Activated CD8-positive, alpha-beta memory T cell treated with anti-CD3 and anti-CD28 coated beads, Interleukin-2, amount 50 U/mL, for 4 hours (primary cell): ENCODE data around the gene HLA-DMB.
A peak's percentile ranks its signal among the peaks of the same experiment; 100 is the strongest.

ENCODE experiments used
- DNase-seq: peaks from one replicate; pipeline ENCODE4 v3.0.0-alpha.2; 2020

HLA-DMB gene

GRCh38 chr6:32940656-32941213, at the start of gene HLA-DMB:
Gene HLA-DMB (minus strand): TSS chr6:32941028. CDS start chr6:32940807, 221 bp downstream.
- DNase-seq = peak; percentile 32

DNA sequence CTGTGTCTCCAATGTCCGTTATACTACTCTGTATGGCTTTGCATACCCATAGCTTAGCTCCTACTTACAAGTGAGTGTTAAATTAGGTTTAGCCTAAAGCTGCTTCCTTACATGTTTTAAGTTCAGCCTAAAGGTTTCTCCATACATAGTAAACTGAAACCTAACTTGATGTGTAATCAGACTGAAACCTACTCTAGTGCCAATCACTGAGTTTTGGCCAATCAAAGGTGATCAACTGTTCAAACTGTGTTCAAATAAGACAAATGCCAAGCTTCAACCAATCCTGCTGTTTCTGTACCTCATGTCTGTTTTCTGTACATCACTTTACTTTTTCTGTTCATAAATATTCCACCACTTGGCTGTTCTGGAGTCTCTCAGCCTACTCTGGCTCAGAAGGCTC, 48.5 kb upstream of the HLA-DMB start:
- DNase-seq = no peak

GRCh38 chr6:32984622-32985389, 44.0 kb upstream of the HLA-DMB start:
- peak; percentile 91 for DNase-seq

DNA sequence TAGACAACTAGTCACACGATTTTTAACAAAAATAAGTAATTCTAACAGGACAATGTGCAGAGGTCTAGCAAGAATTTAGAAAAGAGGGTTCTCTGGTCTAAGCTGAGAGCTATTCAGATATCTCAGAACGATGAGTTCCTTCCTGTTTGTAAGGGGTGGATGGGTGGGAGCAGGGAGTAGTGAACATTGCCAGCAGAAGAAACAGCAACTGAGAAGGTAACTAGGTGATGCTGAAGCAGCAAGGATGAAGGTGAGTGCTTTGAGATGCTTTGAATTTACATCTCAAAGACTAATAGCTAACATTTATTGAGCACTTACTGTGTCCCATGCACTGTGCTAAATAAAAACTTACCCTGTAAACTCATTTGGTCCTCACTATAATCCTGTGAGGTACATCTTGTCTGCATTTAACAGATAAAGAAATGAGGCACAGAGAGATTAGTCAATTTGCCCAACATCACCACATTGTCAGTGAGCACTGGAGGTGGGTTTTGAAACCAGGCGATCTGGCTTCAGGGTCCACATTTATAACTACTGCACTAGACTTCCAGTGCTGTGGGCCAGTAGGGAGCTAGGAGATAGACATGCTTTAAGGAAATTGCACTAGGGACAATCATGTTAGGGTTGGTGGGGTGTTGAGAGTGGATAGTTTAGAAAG, 43.3 kb upstream of the HLA-DMB start:
- DNase-seq = no peak

DNA sequence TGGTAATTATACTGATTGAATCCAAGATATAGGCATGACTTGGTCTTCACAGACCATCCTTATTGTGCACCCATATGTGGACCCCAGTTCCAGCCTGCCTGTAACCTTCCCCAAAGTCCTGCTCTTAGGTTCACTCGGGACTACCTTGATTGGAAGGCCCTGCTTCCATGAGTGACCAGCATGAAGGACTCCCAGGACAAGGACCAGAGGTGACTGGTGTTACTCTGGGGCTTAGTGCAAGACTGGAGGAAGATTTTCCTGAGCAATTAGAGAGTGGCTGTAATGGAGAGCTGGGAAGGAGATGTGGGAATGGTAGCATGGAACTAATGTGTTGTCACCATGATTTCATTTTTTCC, 42.6 kb upstream of the HLA-DMB start:
- no peak for DNase-seq

- no peak for DNase-seq
Measured at GRCh38 chr6:32982702-32983492, 42.1 kb upstream of the HLA-DMB start.

DNA sequence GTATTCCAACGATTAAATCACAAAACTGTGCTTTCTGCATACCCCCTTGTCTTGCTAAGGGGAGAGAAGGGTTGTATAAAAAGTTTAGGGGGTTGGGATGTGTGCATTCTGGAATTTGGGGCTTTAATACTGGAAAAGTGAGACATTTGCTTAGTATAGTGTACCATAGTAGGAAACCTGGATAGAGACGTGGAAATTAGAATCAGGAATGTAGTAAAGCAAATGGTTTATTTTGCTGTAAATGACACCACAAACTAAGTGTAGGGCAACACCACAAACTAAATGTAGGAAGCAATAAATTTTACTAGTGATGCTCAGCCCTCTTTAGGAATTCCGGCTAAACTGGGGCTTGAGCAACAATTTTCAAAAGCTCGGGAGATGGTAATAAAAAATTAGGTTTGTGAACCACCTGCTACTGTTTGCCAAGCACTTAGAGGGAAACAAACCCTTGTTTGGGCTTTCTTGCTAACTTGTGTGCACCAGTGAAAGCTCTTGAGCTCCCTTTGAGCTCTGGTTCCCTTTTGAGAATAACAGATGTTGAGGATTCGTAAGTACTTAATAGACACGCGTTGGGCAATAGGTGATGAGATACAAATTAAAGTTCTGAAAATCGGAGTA, 41.4 kb upstream of the HLA-DMB start:
- DNase-seq = no peak

DNA sequence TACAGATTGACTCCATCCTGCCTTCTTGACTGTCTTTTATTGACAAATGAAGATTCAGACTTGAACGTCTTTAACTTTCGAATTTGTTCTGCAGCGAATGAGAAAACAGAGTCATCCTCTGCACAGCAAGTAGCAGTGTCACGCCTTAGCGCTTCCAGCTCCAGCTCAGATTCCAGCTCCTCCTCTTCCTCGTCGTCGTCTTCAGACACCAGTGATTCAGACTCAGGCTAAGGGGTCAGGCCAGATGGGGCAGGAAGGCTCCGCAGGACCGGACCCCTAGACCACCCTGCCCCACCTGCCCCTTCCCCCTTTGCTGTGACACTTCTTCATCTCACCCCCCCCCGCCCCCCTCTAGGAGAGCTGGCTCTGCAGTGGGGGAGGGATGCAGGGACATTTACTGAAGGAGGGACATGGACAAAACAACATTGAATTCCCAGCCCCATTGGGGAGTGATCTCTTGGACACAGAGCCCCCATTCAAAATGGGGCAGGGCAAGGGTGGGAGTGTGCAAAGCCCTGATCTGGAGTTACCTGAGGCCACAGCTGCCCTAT, 39.7 kb upstream of the HLA-DMB start:
- no peak for DNase-seq

GRCh38 chr6:32979720-32980487, 39.1 kb upstream of the HLA-DMB start:
- no peak for DNase-seq

DNA sequence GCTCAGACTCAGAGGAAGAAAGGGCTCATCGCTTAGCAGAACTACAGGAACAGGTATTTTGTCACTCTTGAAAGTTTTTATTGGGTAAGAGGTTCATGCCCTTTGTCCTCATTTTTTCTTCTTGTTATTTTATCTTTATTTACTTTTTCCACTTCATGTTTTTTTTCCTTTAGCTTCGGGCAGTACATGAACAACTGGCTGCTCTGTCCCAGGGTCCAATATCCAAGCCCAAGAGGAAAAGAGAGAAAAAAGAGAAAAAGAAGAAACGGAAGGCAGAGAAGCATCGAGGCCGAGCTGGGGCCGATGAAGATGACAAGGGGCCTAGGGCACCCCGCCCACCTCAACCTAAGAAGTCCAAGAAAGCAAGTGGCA, 37.1 kb upstream of the HLA-DMB start:
- DNase-seq = no peak

GRCh38 chr6:32977272-32977952, 36.6 kb upstream of the HLA-DMB start:
- DNase-seq = no peak

- no peak for DNase-seq
Measured at GRCh38 chr6:32976334-32977069, 35.7 kb upstream of the HLA-DMB start.

GRCh38 chr6:32975886-32976285, 35.1 kb upstream of the HLA-DMB start:
- no peak for DNase-seq

DNA sequence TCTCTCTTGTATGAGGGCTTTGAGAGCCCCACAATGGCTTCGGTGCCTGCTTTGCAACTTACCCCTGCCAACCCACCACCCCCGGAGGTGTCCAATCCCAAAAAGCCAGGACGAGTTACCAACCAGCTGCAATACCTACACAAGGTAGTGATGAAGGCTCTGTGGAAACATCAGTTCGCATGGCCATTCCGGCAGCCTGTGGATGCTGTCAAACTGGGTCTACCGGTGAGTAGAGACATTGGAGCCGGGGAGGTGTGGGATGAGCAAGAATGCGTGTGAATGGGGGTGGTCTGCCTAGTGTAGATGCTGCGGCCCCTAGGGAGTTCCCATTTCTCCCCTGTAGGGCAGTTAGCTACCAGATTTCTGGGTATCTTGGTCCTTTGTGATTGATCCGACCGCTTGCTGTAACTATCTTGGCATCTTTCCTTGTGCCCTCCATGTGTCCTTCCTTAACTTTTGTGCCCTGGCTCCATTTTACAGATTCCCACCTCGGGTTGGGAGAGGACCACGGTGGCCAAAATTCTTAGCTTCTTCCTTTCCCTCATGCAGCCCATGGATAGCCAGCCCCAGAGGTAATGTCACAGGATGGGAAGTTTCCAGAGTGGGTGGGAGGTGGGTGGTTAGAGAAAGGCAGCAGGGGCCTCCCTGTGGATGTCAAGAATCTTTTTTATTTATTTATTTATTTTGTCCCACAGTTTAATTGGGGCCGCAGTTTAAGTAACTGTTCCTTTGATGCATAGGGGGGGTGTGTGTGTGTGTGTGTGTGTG, 33.9 kb upstream of the HLA-DMB start:
- DNase-seq = no peak

- DNase-seq = peak; percentile 33
Measured at GRCh38 chr6:32974016-32974333, 33.1 kb upstream of the HLA-DMB start.

DNA sequence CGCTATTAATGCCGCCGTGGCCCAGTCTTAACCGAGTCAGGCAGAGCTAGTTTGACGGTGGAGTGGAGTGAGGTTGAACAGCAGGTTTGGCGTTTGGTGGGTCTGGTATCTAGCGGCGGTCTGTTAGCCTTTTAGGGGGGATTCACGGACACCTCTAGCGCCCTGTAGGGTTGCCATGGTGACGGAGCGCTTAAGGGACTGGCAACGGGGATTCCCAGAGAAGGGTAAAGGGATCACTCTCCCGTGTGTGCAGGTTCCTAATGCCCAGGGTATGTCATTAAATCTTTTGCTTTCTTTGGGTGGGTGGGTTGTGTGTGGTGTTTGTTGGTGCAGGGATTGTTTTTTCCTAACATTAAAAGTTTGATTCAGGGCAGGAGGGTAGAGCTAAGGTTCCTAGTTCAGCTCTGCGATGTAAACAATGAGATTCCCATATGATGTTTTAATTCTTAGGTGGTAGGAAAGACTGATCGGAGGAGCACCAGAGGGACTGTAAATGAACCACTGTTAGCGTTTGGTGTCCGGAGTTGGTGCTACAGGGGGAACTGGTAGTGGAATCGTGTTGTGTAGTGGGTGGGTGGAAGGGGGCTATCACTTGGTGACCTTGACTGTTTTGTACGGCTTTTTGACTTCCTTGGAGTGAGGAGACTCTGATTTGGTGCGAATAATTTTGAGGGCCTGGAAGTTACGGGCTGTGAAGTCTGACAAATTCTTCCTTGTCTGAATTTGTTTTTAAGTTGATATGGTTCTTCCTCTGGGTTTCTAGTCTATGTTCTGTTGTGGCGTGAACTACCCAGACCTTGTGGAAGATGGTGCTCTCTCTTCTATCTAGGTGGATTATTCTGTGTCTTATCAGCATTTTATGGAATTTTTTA, 32.6 kb upstream of the HLA-DMB start:
- DNase-seq = peak; percentile 61

DNA sequence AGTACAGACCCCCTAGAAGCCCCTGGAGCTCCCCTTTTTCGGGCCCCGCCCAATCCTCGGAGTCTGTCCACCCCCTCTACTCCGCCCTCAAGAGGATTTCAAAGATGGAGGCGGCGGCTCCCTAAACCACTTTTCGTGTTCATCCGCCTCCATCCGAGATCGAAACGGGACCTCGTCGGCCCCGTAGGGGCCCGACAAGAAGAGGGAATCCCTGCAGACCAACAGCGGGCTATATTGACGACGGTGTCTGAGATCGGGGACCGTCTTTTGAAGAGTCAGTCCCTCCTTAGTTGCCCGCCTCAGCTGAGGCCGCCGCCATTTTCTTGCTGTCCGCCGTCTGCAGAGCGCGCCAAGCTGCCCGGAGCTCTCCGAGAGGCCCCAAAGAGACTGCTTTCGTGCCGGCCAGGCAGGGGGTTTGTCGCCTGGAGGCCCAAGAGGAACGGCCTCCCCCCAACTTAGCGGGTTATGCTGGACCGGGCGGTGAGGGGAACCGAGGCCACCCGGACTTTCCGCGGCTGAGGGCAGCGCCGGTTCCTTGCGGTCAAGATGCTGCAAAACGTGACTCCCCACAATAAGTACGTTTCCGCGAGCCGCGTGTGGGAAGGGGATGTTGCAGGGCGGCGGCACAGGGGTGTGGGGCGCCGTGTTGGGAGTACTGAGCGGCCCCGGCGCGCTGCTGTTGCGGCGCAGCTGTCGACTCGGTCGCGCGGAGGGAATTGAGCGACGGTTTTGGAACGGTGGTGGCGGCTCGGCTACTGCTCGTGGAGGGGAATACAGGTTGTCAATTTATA, 31.7 kb upstream of the HLA-DMB start:
- DNase-seq = peak; percentile 62
